Uterus (tissue), 4 donors: ENCODE measurements around the gene TLE5. TPM values are rescaled to one million over a fixed set of nuclear protein-coding genes. Genes with fewer than 3 reads are reported as not detected.

Source experiments
- DNase-seq, 2 donors: peaks; one replicate each; pipeline ENCODE4 v3.0.0-alpha.2; 2019 to 2020
- H3K27ac ChIP-seq, 2 donors: fragments of 200-600 bp; sonication (generic); 1 replicate in 1 of 2; 2 replicates in 1 of 2; pipeline ENCODE4 v1.5.1; 2016 to 2018
- H3K27me3 ChIP-seq, 2 donors: fragments of 200-600 bp; sonication (generic); one replicate each; pipeline ENCODE4 v1.5.1; 2018 to 2019; ENCODE audit warnings: control low read depth in 1 of 2
- H3K36me3 ChIP-seq, 2 donors: fragments of 200-600 bp; sonication (generic); one replicate each; pipeline ENCODE4 v1.5.1; 2019; ENCODE audit warnings: control low read depth in 1 of 2
- H3K4me1 ChIP-seq, 2 donors: fragments of 200-600 bp; sonication (generic); one replicate each; pipeline ENCODE4 v1.5.1; 2018 to 2019; ENCODE audit warnings: control low read depth in 1 of 2
- H3K4me3 ChIP-seq, 2 donors: fragments of 200-600 bp; sonication (generic); 1 replicate in 1 of 2; 2 replicates in 1 of 2; pipeline ENCODE4 v1.5.1; 2018 to 2019; ENCODE audit warnings: mild to moderate bottlenecking in 1 of 2
- H3K9me3 ChIP-seq, 2 donors: fragments of 200-600 bp; sonication (generic); one replicate each; pipeline ENCODE4 v1.5.1; 2019; ENCODE audit warnings: control low read depth in 1 of 2
- CTCF ChIP-seq, 4 experiments: fragments of 200-600 bp in 2 of 4; fragments of 450-650 bp in 2 of 4; sonication (generic) in 2 of 4; IDR thresholded peaks; one replicate each; pipeline ENCODE4 v1.5.1; 2016 to 2019; ENCODE audit warnings: antibody characterized with exemption in 4 of 4, mild to moderate bottlenecking in 2 of 4, moderate library complexity in 1 of 4
- POLR2A ChIP-seq, 2 donors: fragments of 450-650 bp; IDR thresholded peaks; one replicate each; pipeline ENCODE4 v1.6.1; 2016; ENCODE audit warnings: antibody characterized with exemption in 2 of 2, mild to moderate bottlenecking in 1 of 2, moderate library complexity in 1 of 2
- intact Hi-C: fragments of 100-400 bp; cut with DNase I; formaldehyde crosslinking; loops from one replicate; pipeline ENCODE4 v1.15.1; 2023; ENCODE audit warnings: low total_unique reads
- total RNA-seq, 4 donors: library from RNA; depleted of rRNA in 3 of 4; stranded (reverse); fragments of >200 nt in 3 of 4; gene quantifications; one replicate each; pipeline versions ENCODE4 v1.1.0 to v1.2.4, GENCODE V29; 2014 to 2023
- donor health status: DM: yes; HTN: yes; CAD: no.

TLE5 gene
- total RNA-seq, 4 donors from 2014 or later: 86.1 to 644 (median 429) TPM

DNA sequence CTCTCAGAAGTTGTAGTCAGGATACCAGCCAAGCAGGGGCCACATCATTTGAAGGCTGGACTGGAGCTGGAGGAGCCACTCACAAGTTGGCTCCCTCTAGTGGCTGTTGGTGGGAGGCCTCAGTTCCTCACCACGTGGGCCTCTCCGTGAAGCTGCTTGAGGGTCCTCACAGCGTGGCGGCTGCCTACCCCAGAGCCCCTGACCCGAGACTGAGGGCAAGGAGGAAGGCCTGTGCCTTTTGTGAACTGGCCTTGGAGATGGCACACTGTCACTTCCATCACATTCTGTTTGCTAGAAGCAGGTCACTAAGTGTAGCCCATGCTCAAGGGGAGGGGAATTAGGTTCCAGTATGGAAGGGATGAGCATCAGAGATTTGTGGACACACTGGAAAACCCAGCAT is 46.5 kb upstream of the TLE5 start:
- Histone ChIP-seq H3K27ac (no peak overlapping the region), H3K9me3 (no peaks in the 10 kb centered on the region), H3K36me3 (no peaks in the 10 kb centered on the region), H3K27me3 (no peaks in the 10 kb centered on the region), H3K4me1 (peaks cover 0 to 8% of the 10 kb centered on the region in 2 donors), H3K4me3 (no peak overlapping the region)
- intact Hi-C loops: loop anchor here (10.0 kb wide), 1 partner anchor 154 kb away; no protein-coding TSS in a partner anchor
- TF ChIP-seq POLR2A (IDR thresholded peaks at IDR 0.05) (no peak), CTCF (IDR thresholded peaks at IDR 0.05) (peak; percentile 37 to 63 (median 61))
- DNase-seq: peak; percentile 52 to 57

- intact Hi-C loops: loop anchor here (10.0 kb wide), 1 partner anchor 153 kb away; no protein-coding TSS in a partner anchor
- H3K4me3 ChIP-seq: no peak overlapping the region
- no peaks in the 10 kb centered on the region for H3K36me3 ChIP-seq
- H3K9me3 ChIP-seq: no peaks in the 10 kb centered on the region
- H3K4me1 ChIP-seq: peaks cover 0 to 12% of the 10 kb centered on the region in 2 donors
- TF ChIP-seq CTCF (IDR thresholded peaks at IDR 0.05): no peak
- TF ChIP-seq POLR2A (IDR thresholded peaks at IDR 0.05): no peak
- H3K27me3 ChIP-seq: no peaks in the 10 kb centered on the region
- DNase-seq: no peak
- H3K27ac ChIP-seq: no peak overlapping the region
These were observed 45.4 kb upstream of the TLE5 start for GRCh38 chr19:3107658-3108057.

DNA sequence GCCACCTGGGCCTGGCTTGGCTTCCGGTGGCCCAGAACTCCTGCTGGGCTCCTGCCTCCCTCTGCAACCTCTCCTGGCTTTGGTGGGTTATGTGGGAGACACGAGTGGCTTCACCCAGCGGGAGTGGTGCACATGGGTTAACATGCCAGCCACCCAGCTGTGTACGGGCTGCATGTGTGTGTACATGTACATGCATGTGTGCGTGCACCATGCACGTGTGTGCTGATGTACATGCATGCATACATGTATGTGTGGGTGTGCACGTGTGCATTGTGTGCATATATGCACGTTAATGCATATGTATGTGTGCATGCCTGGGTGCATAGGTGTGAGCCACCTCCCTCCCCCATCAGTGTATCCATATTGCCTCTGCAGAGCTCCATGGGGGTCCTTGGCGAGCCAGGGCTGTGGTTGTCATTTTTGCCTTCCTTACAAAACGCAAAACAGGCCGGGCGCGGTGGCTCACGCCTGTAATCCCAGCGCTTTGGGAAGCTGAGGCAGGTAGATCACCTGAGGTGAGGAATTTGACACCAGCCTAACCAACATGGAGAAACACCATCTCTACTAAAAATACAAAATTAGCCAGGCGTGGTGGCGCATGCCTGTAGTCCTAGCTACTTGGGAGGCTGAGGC is 44.3 kb upstream of the TLE5 start:
- Histone ChIP-seq H3K4me1 (peaks cover 0 to 12% of the 10 kb centered on the region in 2 donors), H3K27ac (no peak overlapping the region)
- no peak for DNase-seq

GRCh38 chr19:3105641-3106508 is 43.6 kb upstream of the TLE5 start:
- no peak overlapping the region for H3K27ac ChIP-seq
- no peaks in the 10 kb centered on the region for H3K9me3 ChIP-seq
- TF ChIP-seq POLR2A (IDR thresholded peaks at IDR 0.05): no peak
- TF ChIP-seq CTCF (IDR thresholded peaks at IDR 0.05): no peak
- H3K36me3 ChIP-seq: no peaks in the 10 kb centered on the region
- peaks cover 0 to 12% of the 10 kb centered on the region in 2 donors for H3K4me1 ChIP-seq
- DNase-seq: no peak
- no peak overlapping the region for H3K4me3 ChIP-seq
- intact Hi-C loops: loop anchor here (10.0 kb wide), 1 partner anchor 151 kb away; no protein-coding TSS in a partner anchor
- no peaks in the 10 kb centered on the region for H3K27me3 ChIP-seq

More for the DNA sequence above, 44.3 kb upstream of the TLE5 start:
- intact Hi-C loops: loop anchor here (10.0 kb wide), 1 partner anchor 152 kb away; no protein-coding TSS in a partner anchor
- no peaks in the 10 kb centered on the region for H3K36me3 ChIP-seq
- no peak overlapping the region for H3K4me3 ChIP-seq
- TF ChIP-seq POLR2A (IDR thresholded peaks at IDR 0.05): no peak
- H3K27me3 ChIP-seq: no peaks in the 10 kb centered on the region
- no peaks in the 10 kb centered on the region for H3K9me3 ChIP-seq

DNA sequence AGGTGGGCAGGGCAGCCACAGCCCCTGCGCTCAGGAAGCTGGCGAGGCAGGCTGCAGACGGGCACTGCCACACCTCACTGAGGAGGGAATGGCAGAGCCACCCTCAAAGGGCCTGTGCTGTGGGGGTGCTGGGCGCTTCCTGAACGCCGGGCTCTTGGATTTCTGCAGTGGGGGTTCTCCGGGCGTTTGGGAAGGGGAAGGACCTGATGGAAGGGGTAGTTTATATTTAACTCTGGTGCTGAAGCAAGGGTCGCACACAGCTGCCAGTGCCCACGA is 42.4 kb upstream of the TLE5 start:
- intact Hi-C loops: loop anchor here (10.0 kb wide), 1 partner anchor 150 kb away; no protein-coding TSS in a partner anchor
- Histone ChIP-seq H3K27me3 (no peaks in the 10 kb centered on the region), H3K9me3 (no peaks in the 10 kb centered on the region), H3K36me3 (no peaks in the 10 kb centered on the region), H3K27ac (no peak overlapping the region), H3K4me1 (peaks cover 0 to 17% of the 10 kb centered on the region in 2 donors), H3K4me3 (no peak overlapping the region)
- no peak for DNase-seq
- TF ChIP-seq CTCF (IDR thresholded peaks at IDR 0.05): no peak
- TF ChIP-seq POLR2A (IDR thresholded peaks at IDR 0.05): no peak
